IPS-20b (cell line): ENCODE results near the gene FAM237B.
"Not testable (repeated sequence)": the region's sequence is repeated elsewhere in the genome, so short reads cannot be mapped to it uniquely, and the experiment has no call there.

ENCODE experiments used
- H3K27ac ChIP-seq: one replicate; pipeline ENCODE4 v1.5.1; 2013; ENCODE audit warnings: low read length
- H3K27me3 ChIP-seq: 2 replicates; pipeline ENCODE4 v1.6.1; 2013; ENCODE audit warnings: mild to moderate bottlenecking, low read length, inconsistent platforms; ENCODE audit not compliant: insufficient read depth
- H3K36me3 ChIP-seq: 2 replicates; pipeline ENCODE4 v1.6.1; 2013; ENCODE audit warnings: low read depth, mild to moderate bottlenecking, inconsistent platforms, low read length, moderate library complexity; ENCODE audit not compliant: insufficient read depth
- H3K4me1 ChIP-seq: 2 replicates; pipeline ENCODE4 v1.6.1; 2013; ENCODE audit warnings: mild to moderate bottlenecking, control low read depth, inconsistent platforms, low read length, moderate library complexity; ENCODE audit not compliant: insufficient read depth
- H3K4me3 ChIP-seq: 2 replicates; pipeline ENCODE4 v1.5.1; 2013; ENCODE audit warnings: mild to moderate bottlenecking, low read length, inconsistent platforms
- H3K9ac ChIP-seq: 2 replicates; pipeline ENCODE4 v1.6.1; 2013; ENCODE audit warnings: low read depth, mild to moderate bottlenecking, inconsistent platforms, low read length, moderate library complexity
- H3K9me3 ChIP-seq: 2 replicates; pipeline ENCODE4 v1.6.1; 2013; ENCODE audit warnings: mild to moderate bottlenecking, low read depth, low read length, inconsistent platforms; ENCODE audit not compliant: insufficient read depth

FAM237B gene

GRCh38 chr7:90320801-90321494 lies at the start of gene FAM237B:
Gene FAM237B (minus strand): TSS chr7:90321304. CDS start chr7:90319748, 1,556 bp downstream.
- H3K36me3 ChIP-seq = no peaks in the 10 kb centered on the region
- H3K9me3 ChIP-seq = no peaks in the 10 kb centered on the region
- H3K27me3 ChIP-seq = peaks cover 55% of the 10 kb centered on the region
- no peak within 1 kb of the TSS for H3K27ac ChIP-seq
- H3K4me1 ChIP-seq = peaks cover 7% of the 10 kb centered on the region; the same call in 1 of the 2 replicates
- no peak within 1 kb of the TSS for H3K9ac ChIP-seq
- peak within 1 kb of the TSS; percentile 71 for H3K4me3 ChIP-seq

- H3K4me3 ChIP-seq = no peak overlapping the region
- peaks cover 32% of the 10 kb centered on the region for H3K36me3 ChIP-seq
- no peaks in the 10 kb centered on the region for H3K4me1 ChIP-seq
- no peak overlapping the region for H3K9ac ChIP-seq
- no peaks in the 10 kb centered on the region for H3K9me3 ChIP-seq
- no peak overlapping the region for H3K27ac ChIP-seq
- H3K27me3 ChIP-seq = no peaks in the 10 kb centered on the region
Measured at GRCh38 chr7:90351987-90352386, 30.9 kb upstream of the FAM237B start.

DNA sequence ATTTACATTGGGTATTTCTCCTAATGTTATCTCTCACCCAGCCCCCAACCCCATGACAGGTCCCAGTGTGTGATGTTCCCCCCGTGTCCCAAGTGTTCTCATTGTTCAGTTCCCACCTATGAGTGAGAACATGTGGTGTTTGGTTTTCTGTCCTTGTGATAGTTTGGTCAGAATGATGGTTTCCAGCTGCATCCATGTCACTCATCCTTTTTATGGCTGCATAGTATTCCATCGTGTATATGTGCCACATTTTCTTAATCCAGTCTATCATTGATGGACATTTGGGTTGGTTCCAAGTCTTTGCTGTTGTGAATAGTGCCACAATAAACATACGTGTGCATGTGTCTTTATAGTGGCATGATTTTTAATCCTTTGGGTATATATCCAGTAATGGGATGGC lies 28.9 kb upstream of the FAM237B start:
- not testable (repeated sequence) for H3K9ac ChIP-seq, H3K4me1 ChIP-seq, H3K4me3 ChIP-seq, H3K27ac ChIP-seq, H3K27me3 ChIP-seq, H3K9me3 ChIP-seq
- peaks cover 15% of the 10 kb centered on the region for H3K36me3 ChIP-seq

- no peaks in the 10 kb centered on the region for H3K9me3 ChIP-seq
- no peak overlapping the region for H3K4me3 ChIP-seq
- no peak overlapping the region for H3K27ac ChIP-seq
- peaks cover 10% of the 10 kb centered on the region for H3K36me3 ChIP-seq
- no peak overlapping the region for H3K9ac ChIP-seq
- no peaks in the 10 kb centered on the region for H3K27me3 ChIP-seq
- H3K4me1 ChIP-seq = no peaks in the 10 kb centered on the region
Measured at GRCh38 chr7:90349305-90349704, 28.2 kb upstream of the FAM237B start.

DNA sequence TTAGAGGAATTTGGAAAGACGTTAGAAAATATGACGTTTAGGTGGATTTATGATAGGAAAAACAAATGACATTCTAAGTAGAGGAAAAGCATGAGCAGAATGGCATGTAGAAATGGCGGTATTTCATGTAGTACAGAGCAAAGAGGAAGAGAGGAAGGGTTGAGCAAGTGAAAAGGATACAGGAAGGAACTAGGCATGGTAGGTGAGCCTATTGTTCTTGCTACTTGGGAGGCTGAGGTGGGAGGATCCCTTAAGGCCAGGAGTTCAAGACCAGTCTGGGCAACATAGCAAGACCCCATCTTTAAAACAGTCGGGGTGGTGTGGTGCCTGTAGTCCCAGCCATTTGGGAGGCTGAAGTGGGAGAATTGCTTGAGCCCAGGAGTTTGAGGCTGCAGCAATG lies 26.7 kb upstream of the FAM237B start:
- H3K27ac ChIP-seq = no peak overlapping the region
- H3K4me1 ChIP-seq = no peaks in the 10 kb centered on the region
- peak overlapping the region; percentile 96; the same call in 1 of the 2 replicates for H3K9ac ChIP-seq
- no peaks in the 10 kb centered on the region for H3K27me3 ChIP-seq
- no peaks in the 10 kb centered on the region for H3K9me3 ChIP-seq
- H3K4me3 ChIP-seq = peak overlapping the region; percentile 99
- H3K36me3 ChIP-seq = no peaks in the 10 kb centered on the region

DNA sequence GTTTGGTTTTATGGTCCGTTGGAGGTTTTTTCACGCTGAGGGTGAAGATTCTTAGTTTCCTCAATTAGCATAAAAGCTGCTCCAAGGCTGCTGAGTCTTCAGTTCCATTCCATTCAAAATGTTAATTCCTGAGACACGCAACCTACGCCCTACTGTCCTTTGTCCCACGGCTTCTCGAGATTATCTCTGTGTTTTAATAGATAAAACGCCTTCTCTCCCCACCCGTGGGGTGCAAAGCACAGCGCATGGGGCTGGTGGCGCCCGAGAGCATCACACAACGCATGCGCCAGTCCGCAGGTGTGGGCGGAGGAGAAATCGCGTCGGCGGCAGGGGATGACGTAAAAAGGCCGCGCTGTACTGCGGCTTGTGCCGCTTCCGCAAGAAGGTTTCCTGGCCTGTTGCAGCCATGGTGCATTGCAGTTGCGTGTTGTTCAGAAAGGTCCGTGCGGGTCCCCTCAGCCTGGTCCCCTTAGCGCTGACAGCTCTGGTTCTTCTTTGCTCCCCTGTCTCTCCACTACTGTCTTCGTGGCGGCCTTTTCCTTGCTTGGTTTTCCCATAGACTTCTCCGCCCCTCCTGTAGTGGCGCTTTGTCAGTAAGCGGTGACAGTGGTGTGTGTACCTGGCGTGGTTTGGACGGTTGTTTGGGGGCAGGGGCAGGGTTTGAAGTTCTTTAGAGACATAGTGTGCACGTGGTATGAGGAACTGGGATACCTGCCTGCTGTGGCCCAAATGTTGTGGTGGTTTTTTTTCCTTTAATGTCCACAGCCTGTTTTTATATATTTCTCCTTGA lies 25.4 kb upstream of the FAM237B start, which contains the start of gene GTPBP10:
Gene GTPBP10, plus strand, starts transcription at position 381 of the 790 bp plus-strand sequence. Its CDS starts 26 bp downstream, at position 407.
- no peaks in the 10 kb centered on the region for H3K27me3 ChIP-seq
- no peaks in the 10 kb centered on the region for H3K4me1 ChIP-seq
- H3K27ac ChIP-seq = peak within 1 kb of the TSS; percentile 38
- peak within 1 kb of the TSS; percentile 99 for H3K4me3 ChIP-seq
- H3K36me3 ChIP-seq = no peaks in the 10 kb centered on the region
- no peaks in the 10 kb centered on the region for H3K9me3 ChIP-seq
- peak within 1 kb of the TSS; percentile 96 for H3K9ac ChIP-seq

DNA sequence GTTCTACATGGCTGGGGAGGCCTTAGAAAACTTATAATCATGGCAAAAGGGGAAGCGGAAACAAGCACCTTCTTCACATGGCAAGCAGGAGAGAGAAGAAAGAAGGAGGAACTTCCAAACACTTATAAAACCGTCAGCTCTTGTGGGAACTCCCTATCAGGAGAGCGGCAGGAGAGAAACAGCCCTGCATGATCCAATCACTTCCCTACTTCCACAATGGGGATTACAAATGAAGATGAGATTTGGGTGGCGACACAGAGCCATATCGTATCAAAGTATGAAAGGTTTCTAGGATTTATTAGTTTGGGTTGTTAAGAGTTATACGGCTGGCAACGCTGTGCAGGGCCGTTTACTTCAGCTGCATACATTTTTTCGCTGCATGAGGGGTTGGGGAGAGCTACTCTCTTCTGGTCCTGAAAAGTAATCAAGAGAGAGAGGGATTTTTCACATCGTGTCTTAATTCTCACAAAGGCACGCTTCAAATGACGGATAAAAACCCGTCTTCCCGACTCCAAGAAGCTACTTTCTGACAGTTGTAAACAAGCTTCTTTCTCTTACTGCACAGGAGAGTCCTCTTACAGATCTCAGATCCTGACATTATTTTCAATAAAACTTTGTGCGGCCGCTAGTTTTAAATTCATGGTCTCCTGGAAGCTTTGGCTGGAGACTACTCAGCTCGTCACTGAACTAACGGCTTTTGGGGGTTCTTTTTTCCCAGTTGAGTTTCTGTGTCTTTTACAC lies 24.7 kb upstream of the FAM237B start:
- no peaks in the 10 kb centered on the region for H3K27me3 ChIP-seq
- no peaks in the 10 kb centered on the region for H3K4me1 ChIP-seq
- no peaks in the 10 kb centered on the region for H3K9me3 ChIP-seq
- no peaks in the 10 kb centered on the region for H3K36me3 ChIP-seq
- peak overlapping the region; percentile 99 for H3K4me3 ChIP-seq
- H3K9ac ChIP-seq = peak overlapping the region; percentile 96
- peak overlapping the region; percentile 35 for H3K27ac ChIP-seq

- no peaks in the 10 kb centered on the region for H3K36me3 ChIP-seq
- no peaks in the 10 kb centered on the region for H3K9me3 ChIP-seq
- peak overlapping the region; percentile 99; the same call in 1 of the 2 replicates for H3K4me3 ChIP-seq
- H3K27ac ChIP-seq = no peak overlapping the region
- no peak overlapping the region for H3K9ac ChIP-seq
- H3K27me3 ChIP-seq = no peaks in the 10 kb centered on the region
- no peaks in the 10 kb centered on the region for H3K4me1 ChIP-seq
Measured at GRCh38 chr7:90345016-90345415, 23.9 kb upstream of the FAM237B start.

DNA sequence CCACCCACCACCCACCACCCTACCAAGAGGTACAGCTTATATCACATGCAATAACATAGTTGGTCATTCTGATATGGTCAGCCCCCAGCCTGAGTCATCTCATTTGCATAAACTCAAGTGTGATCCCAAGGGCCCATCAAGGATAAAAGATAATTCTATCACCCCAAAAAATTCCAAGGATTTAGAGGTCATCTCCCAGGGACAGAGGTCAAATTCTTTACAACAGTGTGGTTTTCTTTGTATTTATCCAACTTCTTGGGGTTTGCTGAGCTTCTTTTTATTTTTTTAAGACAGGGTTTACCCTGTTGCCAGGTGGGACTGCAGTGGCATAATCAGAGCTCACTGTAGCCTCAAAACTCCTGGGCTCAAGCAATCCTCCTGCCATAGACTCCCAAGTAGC lies 16.0 kb upstream of the FAM237B start:
- H3K9ac ChIP-seq = no peak overlapping the region
- 0 out of 2 replicates have a peak, but pooled peaks cover 2% of the 10 kb centered on the region for H3K4me1 ChIP-seq
- H3K4me3 ChIP-seq = no peak overlapping the region
- H3K27ac ChIP-seq = no peak overlapping the region
- no peaks in the 10 kb centered on the region for H3K27me3 ChIP-seq
- H3K9me3 ChIP-seq = no peaks in the 10 kb centered on the region
- no peaks in the 10 kb centered on the region for H3K36me3 ChIP-seq

GRCh38 chr7:90334926-90335325 lies 13.8 kb upstream of the FAM237B start:
- not testable (repeated sequence) for H3K27ac ChIP-seq, H3K36me3 ChIP-seq, H3K27me3 ChIP-seq, H3K9me3 ChIP-seq, H3K9ac ChIP-seq, H3K4me3 ChIP-seq, H3K4me1 ChIP-seq

DNA sequence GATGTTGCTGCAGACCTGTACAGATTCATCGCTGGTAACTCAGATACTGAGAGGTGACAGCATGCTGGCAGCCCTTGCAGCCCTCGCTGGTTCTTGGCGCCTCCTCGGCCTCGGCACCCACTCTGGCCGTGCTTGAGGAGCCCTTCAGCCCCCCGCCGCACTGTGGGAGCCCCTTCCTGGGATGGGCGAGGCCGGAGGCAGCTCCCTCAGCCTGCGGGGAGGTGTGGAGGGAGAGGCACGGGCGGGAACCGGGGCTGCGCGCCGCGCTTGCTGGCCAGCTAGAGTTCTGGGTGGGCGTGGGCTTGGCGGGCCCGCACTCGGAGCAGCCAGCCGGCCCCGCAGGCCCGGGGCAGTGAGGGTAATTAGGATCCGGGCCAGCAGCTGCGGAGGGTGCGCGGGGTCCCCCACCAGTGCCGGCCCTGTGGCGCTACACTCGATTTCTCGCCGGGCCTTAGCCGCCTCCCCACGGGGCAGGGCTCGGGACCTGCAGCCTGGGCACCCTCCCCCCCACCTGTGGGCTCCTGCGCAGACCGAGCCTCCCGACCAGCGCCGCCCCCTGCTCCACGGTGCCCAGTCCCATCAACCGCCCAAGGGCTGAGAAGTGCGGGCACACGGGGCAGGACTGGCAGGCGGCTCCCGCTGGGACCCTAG lies 13.2 kb upstream of the FAM237B start:
- Histone ChIP-seq H3K9me3 (no peaks in the 10 kb centered on the region), H3K4me3 (no peak overlapping the region), H3K9ac (no peak overlapping the region), H3K4me1 (0 out of 2 replicates have a peak, but pooled peaks cover 3% of the 10 kb centered on the region), H3K27ac (no peak overlapping the region), H3K36me3 (no peaks in the 10 kb centered on the region), H3K27me3 (no peaks in the 10 kb centered on the region)
